GM12801 (cell line): ENCODE measurements around the gene ZMYM2.

Source experiments
- CTCF ChIP-seq: IDR thresholded peaks from one replicate; pipeline ENCODE4 v1.5.1; 2011; ENCODE audit warnings: control low read depth; ENCODE audit not compliant: insufficient read length; ENCODE audit errors: extremely low read depth

The ZMYM2 gene

GRCh38 chr13:20006206-20006605 is 47.7 kb downstream of the ZMYM2 start:
- no peak for TF ChIP-seq CTCF

DNA sequence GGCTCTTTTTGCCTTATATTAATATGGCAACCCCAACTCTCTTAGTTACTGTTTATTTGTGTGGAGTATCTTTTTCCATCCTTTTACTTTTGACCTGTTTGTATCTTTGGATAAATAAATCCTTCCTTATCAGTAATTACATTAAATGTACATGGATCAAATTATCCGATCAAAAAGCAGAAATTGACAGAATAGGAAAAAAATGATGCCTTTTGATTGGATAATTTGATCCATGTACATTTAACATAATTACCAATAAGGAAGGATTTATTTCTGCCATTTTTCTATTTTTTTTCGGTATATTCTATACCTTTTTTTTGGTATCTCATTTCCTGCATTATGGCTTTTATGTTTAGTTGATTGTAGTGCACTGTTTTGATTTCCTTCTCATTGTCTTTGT is 57.2 kb downstream of the ZMYM2 start:
- no peak for TF ChIP-seq CTCF

GRCh38 chr13:20016649-20017364 is 58.3 kb downstream of the ZMYM2 start:
- TF ChIP-seq CTCF, result no peak

GRCh38 chr13:20017365-20017711 is 58.8 kb downstream of the ZMYM2 start:
- no peak for TF ChIP-seq CTCF

DNA sequence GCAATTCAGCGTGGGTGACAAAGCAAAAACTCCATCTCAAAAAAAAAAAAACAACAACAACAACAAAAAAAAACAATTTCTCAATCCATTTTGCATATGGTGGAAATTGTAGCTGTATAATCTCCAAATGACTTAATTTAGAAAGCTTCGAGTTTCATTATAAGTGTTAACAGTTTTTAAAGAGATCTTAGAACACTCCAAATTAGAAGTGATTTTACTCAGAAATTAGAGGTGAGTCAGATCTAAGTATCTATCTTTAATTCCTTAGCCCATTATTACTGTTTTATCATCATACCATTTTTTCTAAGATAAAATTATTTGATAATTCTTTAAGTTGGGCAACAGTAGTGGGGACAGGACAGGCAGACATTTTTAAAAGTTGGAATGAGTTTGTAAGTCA is 60.5 kb downstream of the ZMYM2 start:
- no peak for TF ChIP-seq CTCF

DNA sequence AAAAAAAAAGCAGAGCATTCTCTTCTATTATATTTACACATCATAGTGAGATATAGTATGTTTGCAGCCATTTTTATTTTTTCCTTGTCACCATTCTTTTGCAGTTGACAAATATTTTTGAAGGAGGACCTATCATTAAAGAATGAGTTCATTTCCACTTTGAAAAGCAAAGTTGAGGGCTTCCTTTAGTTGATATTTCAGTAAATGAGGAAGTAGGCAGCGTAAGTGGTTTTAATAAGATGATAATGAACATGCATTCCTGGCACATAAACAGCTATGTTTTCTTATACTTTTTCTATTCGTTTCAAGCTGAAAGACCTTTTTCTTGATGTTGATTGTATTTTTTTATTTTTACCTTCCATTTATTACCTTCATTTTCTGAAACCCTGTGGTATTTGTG is 66.2 kb downstream of the ZMYM2 start:
- TF ChIP-seq CTCF, result no peak

GRCh38 chr13:20028953-20029352 is 70.4 kb downstream of the ZMYM2 start:
- TF ChIP-seq CTCF, result no peak

GRCh38 chr13:20033486-20033885 is 75.0 kb downstream of the ZMYM2 start:
- no peak for TF ChIP-seq CTCF
